ENCODE data around the gene ANKRD33B. TPM values are rescaled to one million over a fixed set of nuclear protein-coding genes. Genes with fewer than 3 reads are reported as not detected.

The ANKRD33B gene
- total RNA-seq, 1 donor from 2014 or later: 13.3 TPM

- intact Hi-C loops (cut with micrococcal nuclease): loop anchor here (2.0 to 5.0 kb wide), 2 partner anchors 23 to 295 kb away; no protein-coding TSS in a partner anchor
Measured at GRCh38 chr5:10577371-10578292, 13.8 kb downstream of the ANKRD33B start.

GRCh38 chr5:10578293-10578665 lies 14.4 kb downstream of the ANKRD33B start:
- intact Hi-C loops (cut with micrococcal nuclease): loop anchor here (2.0 to 5.0 kb wide), 2 partner anchors 23 to 296 kb away; no protein-coding TSS in a partner anchor

GRCh38 chr5:10578869-10579268 lies 15.0 kb downstream of the ANKRD33B start:
- intact Hi-C loops (cut with micrococcal nuclease): loop anchor here (1.0 to 5.0 kb wide), 4 partner anchors 14 to 297 kb away; no protein-coding TSS in a partner anchor

- intact Hi-C loops (cut with micrococcal nuclease): loop anchor here (1.0 to 5.0 kb wide), 4 partner anchors 15 to 298 kb away; no protein-coding TSS in a partner anchor
Measured at GRCh38 chr5:10579536-10580521, 16.0 kb downstream of the ANKRD33B start.

- intact Hi-C loops (cut with micrococcal nuclease): no loop called here
Measured at GRCh38 chr5:10580531-10581423, 16.9 kb downstream of the ANKRD33B start.

- intact Hi-C loops (cut with micrococcal nuclease): no loop called here
Measured at GRCh38 chr5:10581424-10581748, 17.5 kb downstream of the ANKRD33B start.

- intact Hi-C loops (cut with micrococcal nuclease): no loop called here
Measured at GRCh38 chr5:10581867-10582511, 18.1 kb downstream of the ANKRD33B start.

GRCh38 chr5:10582512-10582897 lies 18.6 kb downstream of the ANKRD33B start:
- intact Hi-C loops (cut with micrococcal nuclease): no loop called here

GRCh38 chr5:10583663-10584572 lies 20.0 kb downstream of the ANKRD33B start:
- intact Hi-C loops (cut with micrococcal nuclease): no loop called here

GRCh38 chr5:10584714-10585517 lies 21.0 kb downstream of the ANKRD33B start:
- intact Hi-C loops (cut with micrococcal nuclease): no loop called here

GRCh38 chr5:10585518-10585915 lies 21.6 kb downstream of the ANKRD33B start:
- intact Hi-C loops (cut with micrococcal nuclease): no loop called here

- intact Hi-C loops (cut with micrococcal nuclease): no loop called here
Measured at GRCh38 chr5:10586008-10586407, 22.1 kb downstream of the ANKRD33B start.

GRCh38 chr5:10586555-10586954 lies 22.7 kb downstream of the ANKRD33B start:
- intact Hi-C loops (cut with micrococcal nuclease): no loop called here

GRCh38 chr5:10588109-10588775 lies 24.4 kb downstream of the ANKRD33B start:
- intact Hi-C loops (cut with micrococcal nuclease): no loop called here

GRCh38 chr5:10588779-10589447 lies 25.0 kb downstream of the ANKRD33B start:
- intact Hi-C loops (cut with micrococcal nuclease): no loop called here

GRCh38 chr5:10590226-10590999 lies 26.5 kb downstream of the ANKRD33B start:
- intact Hi-C loops (cut with micrococcal nuclease): no loop called here
